Muscle layer of colon (tissue), 2 donors: ENCODE data around the gene BBOX1.
"Not testable (repeated sequence)": the region's sequence is repeated elsewhere in the genome, so short reads cannot be mapped to it uniquely, and the experiment has no call there.

Experiments used
- H3K27ac ChIP-seq: one replicate; pipeline ENCODE4 v1.7.0; 2013; ENCODE audit warnings: low read depth, mild to moderate bottlenecking, low read length, moderate library complexity
- H3K27me3 ChIP-seq, 2 donors: one replicate each; pipeline ENCODE4 v1.7.0; 2013; ENCODE audit warnings: low read length in 2 of 2, mild to moderate bottlenecking in 2 of 2; ENCODE audit not compliant: insufficient read depth in 2 of 2, control insufficient read depth in 1 of 2
- H3K36me3 ChIP-seq: one replicate; pipeline ENCODE4 v1.7.0; 2013; ENCODE audit warnings: mild to moderate bottlenecking, low read length; ENCODE audit not compliant: insufficient read depth
- H3K4me1 ChIP-seq: one replicate; pipeline ENCODE4 v1.7.0; 2013; ENCODE audit warnings: mild to moderate bottlenecking, low read length; ENCODE audit not compliant: insufficient read depth
- H3K4me3 ChIP-seq, 2 donors: one replicate each; pipeline ENCODE4 v1.7.0; 2013; ENCODE audit warnings: low read length in 2 of 2, low read depth in 1 of 2, mild to moderate bottlenecking in 1 of 2, moderate library complexity in 1 of 2
- H3K9ac ChIP-seq: one replicate; pipeline ENCODE4 v1.7.0; 2013; ENCODE audit warnings: low read length
- H3K9me3 ChIP-seq: one replicate; pipeline ENCODE4 v1.7.0; 2013; ENCODE audit warnings: mild to moderate bottlenecking, low read length
- donor health status: abdominal sarcoma.
- donor health status: Adenocarcinoma of cecum.

Gene BBOX1

GRCh38 chr11:27166130-27166529, 125.5 kb downstream of the BBOX1 start:
- H3K9me3 ChIP-seq: no peaks in the 10 kb centered on the region
- H3K4me3 ChIP-seq: no peak overlapping the region
- no peaks in the 10 kb centered on the region for H3K27me3 ChIP-seq
- no peaks in the 10 kb centered on the region for H3K4me1 ChIP-seq
- H3K9ac ChIP-seq: no peak overlapping the region
- no peak overlapping the region for H3K27ac ChIP-seq
- no peaks in the 10 kb centered on the region for H3K36me3 ChIP-seq

GRCh38 chr11:27171376-27171958, 130.9 kb downstream of the BBOX1 start:
- H3K9me3 ChIP-seq: no peaks in the 10 kb centered on the region
- H3K4me1 ChIP-seq: no peaks in the 10 kb centered on the region
- H3K27me3 ChIP-seq: no peaks in the 10 kb centered on the region
- no peak overlapping the region for H3K9ac ChIP-seq
- no peak overlapping the region for H3K4me3 ChIP-seq
- no peak overlapping the region for H3K27ac ChIP-seq
- no peaks in the 10 kb centered on the region for H3K36me3 ChIP-seq

GRCh38 chr11:27173545-27173944, 132.9 kb downstream of the BBOX1 start:
- no peak overlapping the region for H3K9ac ChIP-seq
- H3K4me1 ChIP-seq: no peaks in the 10 kb centered on the region
- no peak overlapping the region for H3K4me3 ChIP-seq
- H3K27me3 ChIP-seq: no peaks in the 10 kb centered on the region
- H3K36me3 ChIP-seq: no peaks in the 10 kb centered on the region
- no peaks in the 10 kb centered on the region for H3K9me3 ChIP-seq
- no peak overlapping the region for H3K27ac ChIP-seq

- H3K4me1 ChIP-seq: no peaks in the 10 kb centered on the region
- H3K27ac ChIP-seq: no peak overlapping the region
- H3K4me3 ChIP-seq: no peak overlapping the region
- no peaks in the 10 kb centered on the region for H3K9me3 ChIP-seq
- no peak overlapping the region for H3K9ac ChIP-seq
- no peaks in the 10 kb centered on the region for H3K27me3 ChIP-seq
- no peaks in the 10 kb centered on the region for H3K36me3 ChIP-seq
These were observed 133.4 kb downstream of the BBOX1 start for GRCh38 chr11:27174021-27174420.

GRCh38 chr11:27174672-27175210, 134.1 kb downstream of the BBOX1 start:
- no peak overlapping the region for H3K4me3 ChIP-seq
- no peaks in the 10 kb centered on the region for H3K9me3 ChIP-seq
- H3K36me3 ChIP-seq: no peaks in the 10 kb centered on the region
- no peak overlapping the region for H3K27ac ChIP-seq
- no peak overlapping the region for H3K9ac ChIP-seq
- no peaks in the 10 kb centered on the region for H3K4me1 ChIP-seq
- no peaks in the 10 kb centered on the region for H3K27me3 ChIP-seq

- not testable (repeated sequence) for H3K4me3 ChIP-seq, H3K4me1 ChIP-seq, H3K36me3 ChIP-seq, H3K27ac ChIP-seq, H3K9ac ChIP-seq, H3K9me3 ChIP-seq, H3K27me3 ChIP-seq
These were observed 134.9 kb downstream of the BBOX1 start for GRCh38 chr11:27175562-27175961.
